HG02981 (cell line): Measurements from ENCODE around the gene BICDL1.
"Not testable (repeated sequence)": the region's sequence is repeated elsewhere in the genome, so short reads cannot be mapped to it uniquely, and the experiment has no call there.

Source experiments
- ATAC-seq: cut with Tn5 transposase; IDR thresholded peaks from one replicate; pipeline ENCODE4 v1.9.1; 2021; ENCODE audit warnings: mild to moderate bottlenecking, moderate library complexity; ENCODE audit not compliant: unreplicated experiment

Gene BICDL1

GRCh38 chr12:120000556-120000955 lies 11.5 kb downstream of the BICDL1 start:
- no peak for ATAC-seq

- ATAC-seq: no peak
Observed at GRCh38 chr12:120006258-120006975, 17.4 kb downstream of the BICDL1 start.

GRCh38 chr12:120007272-120007671 lies 18.2 kb downstream of the BICDL1 start:
- no peak for ATAC-seq

GRCh38 chr12:120010661-120011230 lies 21.7 kb downstream of the BICDL1 start:
- ATAC-seq: no peak

GRCh38 chr12:120012067-120012621 lies 23.1 kb downstream of the BICDL1 start:
- ATAC-seq: peak; percentile 92

GRCh38 chr12:120013659-120014380 lies 24.8 kb downstream of the BICDL1 start:
- ATAC-seq: peak; percentile 70

- ATAC-seq: not testable (repeated sequence)
Observed at GRCh38 chr12:120014381-120014735, 25.3 kb downstream of the BICDL1 start.

GRCh38 chr12:120015313-120015712 lies 26.3 kb downstream of the BICDL1 start:
- ATAC-seq: no peak

- ATAC-seq: not testable (repeated sequence)
Observed at GRCh38 chr12:120016199-120016598, 27.2 kb downstream of the BICDL1 start.

GRCh38 chr12:120019197-120019596 lies 30.2 kb downstream of the BICDL1 start:
- no peak for ATAC-seq

- ATAC-seq: no peak
Observed at GRCh38 chr12:120019938-120020337, 30.9 kb downstream of the BICDL1 start.

- no peak for ATAC-seq
Observed at GRCh38 chr12:120024193-120024592, 35.2 kb downstream of the BICDL1 start.

GRCh38 chr12:120025640-120026039 lies 36.6 kb downstream of the BICDL1 start:
- ATAC-seq: no peak

GRCh38 chr12:120032242-120032641 lies 43.2 kb downstream of the BICDL1 start:
- ATAC-seq: no peak

GRCh38 chr12:120037851-120038250 lies 48.8 kb downstream of the BICDL1 start:
- no peak for ATAC-seq

- no peak for ATAC-seq
Observed at GRCh38 chr12:120039711-120040110, 50.7 kb downstream of the BICDL1 start.

- no peak for ATAC-seq
Observed at GRCh38 chr12:120041386-120042231, 52.6 kb downstream of the BICDL1 start.

- not testable (repeated sequence) for ATAC-seq
Observed at GRCh38 chr12:120045367-120045766, 56.3 kb downstream of the BICDL1 start.

GRCh38 chr12:120047072-120047471 lies 58.0 kb downstream of the BICDL1 start:
- no peak for ATAC-seq

- no peak for ATAC-seq
Observed at GRCh38 chr12:120048263-120048662, 59.2 kb downstream of the BICDL1 start.

- ATAC-seq: no peak
Observed at GRCh38 chr12:120049426-120049825, 60.4 kb downstream of the BICDL1 start.
